Breast epithelium (tissue), 4 donors: Measurements from ENCODE around the gene C1orf21. TPM values are rescaled to one million over a fixed set of nuclear protein-coding genes. Genes with fewer than 3 reads are reported as not detected.

Experiments used
- DNase-seq, 2 donors: peaks; one replicate each; pipeline ENCODE4 v3.0.0-alpha.2; 2019; ENCODE audit warnings: low spot score in 2 of 2
- H3K27ac ChIP-seq, 2 donors: fragments of 200-600 bp; sonication (generic) in 1 of 2; one replicate each; pipeline ENCODE4 v1.5.1; 2016 to 2019; ENCODE audit warnings: mild to moderate bottlenecking in 1 of 2
- H3K27me3 ChIP-seq, 2 donors: fragments of 200-600 bp; sonication (generic) in 1 of 2; one replicate each; pipeline versions ENCODE4 v1.5.1 to v1.6.0; 2017 to 2019; ENCODE audit warnings: control low read depth in 1 of 2, mild to moderate bottlenecking in 1 of 2
- H3K36me3 ChIP-seq: fragments of 200-600 bp; one replicate; pipeline ENCODE4 v1.5.1; 2019
- H3K4me1 ChIP-seq, 2 donors: fragments of 200-600 bp; sonication (generic); one replicate each; pipeline ENCODE4 v1.5.1; 2016 to 2019; ENCODE audit warnings: control low read depth in 1 of 2
- H3K4me3 ChIP-seq, 3 donors: fragments of 200-600 bp; sonication (generic); 1 replicate in 2 of 3; 2 replicates in 1 of 3; pipeline ENCODE4 v1.5.1; 2016 to 2019; ENCODE audit warnings: mild to moderate bottlenecking in 3 of 3, moderate library complexity in 2 of 3
- H3K9me3 ChIP-seq, 2 donors: fragments of 200-600 bp; sonication (generic) in 1 of 2; one replicate each; pipeline ENCODE4 v1.5.1; 2016 to 2019; ENCODE audit warnings: control low read depth in 1 of 2
- CTCF ChIP-seq, 3 donors: fragments of 450-650 bp; IDR thresholded peaks; one replicate each; pipeline ENCODE4 v1.5.1; 2016 to 2017; ENCODE audit warnings: antibody characterized with exemption in 3 of 3, mild to moderate bottlenecking in 3 of 3, moderate library complexity in 3 of 3
- POLR2A ChIP-seq: fragments of 450-650 bp; IDR thresholded peaks from one replicate; pipeline ENCODE4 v1.6.1; 2016; ENCODE audit warnings: antibody characterized with exemption, mild to moderate bottlenecking, moderate library complexity
- POLR2AphosphoS5 ChIP-seq, 3 donors: sonication (generic); formaldehyde crosslinking; IDR thresholded peaks; one replicate each; pipeline ENCODE4 v1.6.1; 2017; ENCODE audit warnings: antibody characterized with exemption in 3 of 3
- intact Hi-C: fragments of 100-400 bp; cut with DNase I; formaldehyde crosslinking; loops from one replicate; pipeline ENCODE4 v1.15.1; 2023; ENCODE audit warnings: low total_unique reads
- total RNA-seq, 3 donors: library from RNA; depleted of rRNA; stranded (reverse); fragments of >200 nt; gene quantifications; one replicate each; pipeline ENCODE4 v1.1.0, GENCODE V29; 2016

Gene C1orf21
- total RNA-seq, 3 donors from 2014 or later, result 31.5 to 75.7 (median 54.7) TPM

GRCh38 chr1:184405094-184405800 is 18.4 kb downstream of the C1orf21 start:
- no peak for TF ChIP-seq POLR2AphosphoS5 (IDR thresholded peaks at IDR 0.05)
- no peak for TF ChIP-seq POLR2A
- TF ChIP-seq CTCF (IDR thresholded peaks at IDR 0.05), result no peak
- Histone ChIP-seq H3K36me3 (no peaks in the 10 kb centered on the region), H3K9me3 (no peaks in the 10 kb centered on the region), H3K4me3 (no peak overlapping the region), H3K27ac (no peak overlapping the region), H3K4me1 (peaks cover 0 to 7% of the 10 kb centered on the region in 2 donors), H3K27me3 (no peaks in the 10 kb centered on the region)
- DNase-seq, result no peak
- intact Hi-C loops, result no loop called here

GRCh38 chr1:184405801-184406142 is 18.9 kb downstream of the C1orf21 start:
- Histone ChIP-seq H3K27ac (no peak overlapping the region), H3K27me3 (no peaks in the 10 kb centered on the region), H3K4me1 (peaks cover 0 to 7% of the 10 kb centered on the region in 2 donors), H3K36me3 (no peaks in the 10 kb centered on the region), H3K4me3 (no peak overlapping the region), H3K9me3 (no peaks in the 10 kb centered on the region)
- intact Hi-C loops, result no loop called here
- no peak for TF ChIP-seq CTCF (IDR thresholded peaks at IDR 0.05)
- TF ChIP-seq POLR2A, result no peak
- no peak for TF ChIP-seq POLR2AphosphoS5 (IDR thresholded peaks at IDR 0.05)
- DNase-seq, result no peak

- H3K36me3 ChIP-seq, result no peaks in the 10 kb centered on the region
- intact Hi-C loops, result no loop called here
- H3K9me3 ChIP-seq, result no peaks in the 10 kb centered on the region
- no peak overlapping the region for H3K27ac ChIP-seq
- TF ChIP-seq CTCF (IDR thresholded peaks at IDR 0.05), result no peak
- no peak for TF ChIP-seq POLR2A
- TF ChIP-seq POLR2AphosphoS5 (IDR thresholded peaks at IDR 0.05), result no peak
- no peaks in the 10 kb centered on the region for H3K27me3 ChIP-seq
- no peak for DNase-seq
- H3K4me3 ChIP-seq, result no peak overlapping the region
- peaks cover 0 to 7% of the 10 kb centered on the region in 2 donors for H3K4me1 ChIP-seq
Observed at GRCh38 chr1:184406479-184406878, 19.6 kb downstream of the C1orf21 start.

GRCh38 chr1:184407816-184408510 is 21.1 kb downstream of the C1orf21 start:
- no peak for DNase-seq
- peaks cover 0 to 7% of the 10 kb centered on the region in 2 donors for H3K4me1 ChIP-seq

More at GRCh38 chr1:184407816-184408510, 21.1 kb downstream of the C1orf21 start:
- TF ChIP-seq POLR2A (no peak), POLR2AphosphoS5 (IDR thresholded peaks at IDR 0.05) (no peak), CTCF (IDR thresholded peaks at IDR 0.05) (no peak)
- Histone ChIP-seq H3K27ac (peak overlapping the region; percentile 34 to 40), H3K4me3 (no peak overlapping the region), H3K36me3 (no peaks in the 10 kb centered on the region), H3K27me3 (no peaks in the 10 kb centered on the region), H3K9me3 (no peaks in the 10 kb centered on the region)
- intact Hi-C loops, result no loop called here
